ENCODE measurements around the gene SEMA5B.

SEMA5B gene

DNA sequence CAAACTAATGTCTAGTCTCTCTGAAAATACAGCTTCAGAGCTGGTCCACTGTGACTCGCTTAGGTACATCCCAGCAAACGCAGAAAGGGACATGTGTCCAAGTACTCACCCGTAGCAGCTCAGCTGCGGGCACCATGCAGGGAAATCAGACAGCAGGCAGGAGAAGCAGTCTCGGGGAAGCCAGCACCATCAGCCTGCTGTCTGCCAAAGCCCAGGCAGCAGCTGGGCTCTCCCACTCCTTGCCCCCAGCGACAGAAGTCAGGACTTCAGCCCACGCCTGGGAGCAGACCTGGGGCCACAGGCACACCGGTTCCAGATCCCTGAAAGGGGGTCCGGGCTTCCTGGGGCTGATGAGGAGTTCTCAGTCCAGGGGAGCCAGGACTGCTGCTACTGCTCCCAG, 34.9 kb downstream of the SEMA5B start:
- Histone ChIP-seq H3K9me3 (ENCODE audit: control insufficient read depth, low read length) (no peaks in the 10 kb centered on the region), H3K4me1 (ENCODE audit: control insufficient read depth, insufficient read depth, low read length, poor library complexity, severe bottlenecking) (peaks cover 6% of the 10 kb centered on the region), H3K36me3 (ENCODE audit: control insufficient read depth, insufficient read depth, low read length) (no peaks in the 10 kb centered on the region), H3K4me3 (ENCODE audit: extremely low read depth, insufficient read depth, low read length, poor library complexity, severe bottlenecking) (no peak overlapping the region), H3K27ac (ENCODE audit: low read depth, low read length, severe bottlenecking) (no peak overlapping the region)
- WGBS, 2 experiments (ENCODE audit: insufficient coverage in 2 of 2): 86 to 88% methylated on average over 9 of the region's 9 CpGs

DNA sequence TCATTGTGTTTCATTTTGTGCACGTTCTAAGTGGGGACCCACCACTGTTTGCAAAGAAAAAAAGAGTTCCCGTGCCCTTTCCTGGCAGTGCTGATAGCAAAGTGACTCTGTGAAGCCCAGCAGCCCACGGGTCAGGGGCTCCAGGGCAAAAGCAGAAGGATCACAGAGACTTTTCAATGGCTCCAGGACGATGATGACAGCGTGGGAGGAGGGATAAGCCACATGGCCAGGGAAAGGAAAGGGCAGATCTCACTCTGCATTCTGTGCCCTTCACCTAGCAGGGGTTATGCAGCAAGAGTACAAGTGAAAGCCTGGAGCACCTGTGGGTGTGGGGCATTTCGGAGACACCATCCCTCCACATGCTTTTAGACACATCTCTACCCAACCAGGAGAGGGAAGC, 35.4 kb downstream of the SEMA5B start:
- Histone ChIP-seq H3K4me3 (ENCODE audit: extremely low read depth, insufficient read depth, low read length, poor library complexity, severe bottlenecking) (no peak overlapping the region), H3K4me1 (ENCODE audit: control insufficient read depth, insufficient read depth, low read length, poor library complexity, severe bottlenecking) (peaks cover 6% of the 10 kb centered on the region), H3K27ac (ENCODE audit: low read depth, low read length, severe bottlenecking) (no peak overlapping the region), H3K36me3 (ENCODE audit: control insufficient read depth, insufficient read depth, low read length) (no peaks in the 10 kb centered on the region), H3K9me3 (ENCODE audit: control insufficient read depth, low read length) (no peaks in the 10 kb centered on the region)
- WGBS, 2 experiments (ENCODE audit: insufficient coverage in 2 of 2): 77 to 85% methylated on average over 5 to 6 of the region's 6 CpGs

DNA sequence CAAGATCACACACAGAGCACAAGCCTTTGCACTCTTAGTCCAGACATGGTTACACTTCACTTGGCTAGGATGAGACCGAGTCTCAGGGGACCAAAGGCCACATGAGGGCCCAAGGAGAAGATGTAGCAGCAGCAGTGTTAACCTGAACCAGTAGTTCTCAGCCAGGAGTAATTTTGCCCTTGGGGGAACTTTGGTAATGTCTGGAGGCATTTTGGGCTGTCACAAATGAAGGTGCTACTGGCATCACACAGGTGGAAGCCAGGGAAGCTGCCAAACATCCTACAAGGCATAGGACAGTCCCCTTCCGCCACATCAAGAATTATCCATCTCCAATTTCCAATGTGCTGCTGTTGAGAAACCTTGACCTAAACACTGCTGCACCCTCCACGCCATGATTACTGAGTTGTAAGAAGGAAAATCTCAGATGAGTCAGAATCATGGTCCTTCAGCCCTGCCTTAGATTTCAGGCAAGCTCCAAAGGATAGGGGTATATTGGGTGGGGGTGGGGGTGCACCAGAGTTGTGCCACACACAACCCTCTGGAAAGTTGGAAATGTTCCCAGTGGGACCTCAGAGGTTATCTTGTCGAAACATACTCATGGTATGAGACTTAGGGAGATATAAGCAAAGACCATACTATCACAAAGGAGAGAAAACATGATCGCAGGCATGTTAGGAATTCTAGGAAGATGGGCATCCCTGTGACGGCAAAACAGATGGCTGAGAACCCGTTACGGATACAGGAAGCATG, 36.2 kb downstream of the SEMA5B start:
- Histone ChIP-seq H3K9me3 (ENCODE audit: control insufficient read depth, low read length) (no peaks in the 10 kb centered on the region), H3K4me3 (ENCODE audit: extremely low read depth, insufficient read depth, low read length, poor library complexity, severe bottlenecking) (no peak overlapping the region), H3K36me3 (ENCODE audit: control insufficient read depth, insufficient read depth, low read length) (no peaks in the 10 kb centered on the region), H3K27ac (ENCODE audit: low read depth, low read length, severe bottlenecking) (no peak overlapping the region), H3K4me1 (ENCODE audit: control insufficient read depth, insufficient read depth, low read length, poor library complexity, severe bottlenecking) (peaks cover 6% of the 10 kb centered on the region)
- WGBS, 2 experiments (ENCODE audit: insufficient coverage in 2 of 2): 84 to 95% methylated on average over 4 of the region's 8 CpGs

DNA sequence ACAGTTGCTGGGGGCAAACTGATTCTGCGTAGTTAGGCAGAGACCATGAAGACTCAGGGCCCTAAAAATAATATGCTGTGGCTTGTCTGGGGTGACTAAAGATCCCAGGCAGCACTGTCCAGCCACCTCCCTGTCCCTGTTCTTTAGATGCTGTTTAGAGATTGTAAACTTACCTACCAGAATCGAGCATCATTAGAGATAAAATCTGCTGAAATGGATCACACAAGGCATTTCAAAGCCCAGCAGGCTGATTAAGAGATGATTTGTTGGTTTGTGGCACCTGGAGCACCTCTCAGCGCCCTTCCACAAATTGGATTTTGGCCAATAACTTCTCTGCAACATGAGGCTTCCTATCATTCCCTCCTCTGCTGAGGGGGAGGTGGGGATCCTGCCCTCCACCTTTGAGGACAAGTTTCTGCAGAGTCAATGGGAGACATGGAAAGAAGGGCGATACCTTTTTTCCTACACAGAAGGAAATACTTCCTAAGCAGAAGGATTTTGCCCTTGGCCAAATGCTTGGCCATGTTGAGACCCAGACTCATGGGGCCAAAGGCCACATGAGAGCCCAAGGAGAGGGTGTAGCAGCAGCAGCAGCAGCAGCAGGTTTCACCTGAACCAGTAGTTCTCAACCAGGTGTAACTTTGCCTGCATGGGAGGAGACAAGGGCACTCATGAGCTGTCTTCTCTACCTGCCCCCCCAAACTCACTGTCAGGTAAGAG, 37.5 kb downstream of the SEMA5B start:
- 82 to 87% methylated on average over 2 of the region's 4 CpGs for WGBS, 2 experiments (ENCODE audit: insufficient coverage in 2 of 2)
- Histone ChIP-seq H3K9me3 (ENCODE audit: control insufficient read depth, low read length) (no peaks in the 10 kb centered on the region), H3K4me1 (ENCODE audit: control insufficient read depth, insufficient read depth, low read length, poor library complexity, severe bottlenecking) (peaks cover 6% of the 10 kb centered on the region), H3K4me3 (ENCODE audit: extremely low read depth, insufficient read depth, low read length, poor library complexity, severe bottlenecking) (no peak overlapping the region), H3K36me3 (ENCODE audit: control insufficient read depth, insufficient read depth, low read length) (no peaks in the 10 kb centered on the region), H3K27ac (ENCODE audit: low read depth, low read length, severe bottlenecking) (no peak overlapping the region)

DNA sequence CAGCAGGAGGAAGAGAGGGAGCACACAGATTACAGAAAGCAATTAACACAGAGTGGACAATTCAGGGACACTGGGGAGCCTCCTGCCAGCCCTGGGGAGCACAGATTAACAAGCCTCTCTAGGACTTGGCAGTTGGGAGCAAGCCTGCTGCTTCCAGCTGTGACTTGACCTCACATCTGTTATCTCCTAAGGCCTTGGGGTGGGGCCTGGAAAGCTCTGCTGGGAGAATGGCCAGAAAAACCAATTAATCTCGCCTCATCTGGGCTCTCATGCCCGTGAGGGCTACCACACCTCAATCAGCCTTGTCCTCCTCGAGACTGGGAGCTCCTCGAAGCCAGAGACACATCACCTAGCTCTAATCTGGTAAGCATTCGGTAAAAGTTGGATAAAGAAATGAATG, 39.1 kb downstream of the SEMA5B start:
- Histone ChIP-seq H3K27ac (ENCODE audit: low read depth, low read length, severe bottlenecking) (no peak overlapping the region), H3K36me3 (ENCODE audit: control insufficient read depth, insufficient read depth, low read length) (no peaks in the 10 kb centered on the region), H3K4me3 (ENCODE audit: extremely low read depth, insufficient read depth, low read length, poor library complexity, severe bottlenecking) (no peak overlapping the region), H3K9me3 (ENCODE audit: control insufficient read depth, low read length) (no peaks in the 10 kb centered on the region), H3K4me1 (ENCODE audit: control insufficient read depth, insufficient read depth, low read length, poor library complexity, severe bottlenecking) (peaks cover 6% of the 10 kb centered on the region)
- 72% methylated on average over 4 of the region's 5 CpGs; no CpG with 5 or more reads in 1 of the 2 experiments for WGBS, 2 experiments (ENCODE audit: insufficient coverage in 2 of 2)

DNA sequence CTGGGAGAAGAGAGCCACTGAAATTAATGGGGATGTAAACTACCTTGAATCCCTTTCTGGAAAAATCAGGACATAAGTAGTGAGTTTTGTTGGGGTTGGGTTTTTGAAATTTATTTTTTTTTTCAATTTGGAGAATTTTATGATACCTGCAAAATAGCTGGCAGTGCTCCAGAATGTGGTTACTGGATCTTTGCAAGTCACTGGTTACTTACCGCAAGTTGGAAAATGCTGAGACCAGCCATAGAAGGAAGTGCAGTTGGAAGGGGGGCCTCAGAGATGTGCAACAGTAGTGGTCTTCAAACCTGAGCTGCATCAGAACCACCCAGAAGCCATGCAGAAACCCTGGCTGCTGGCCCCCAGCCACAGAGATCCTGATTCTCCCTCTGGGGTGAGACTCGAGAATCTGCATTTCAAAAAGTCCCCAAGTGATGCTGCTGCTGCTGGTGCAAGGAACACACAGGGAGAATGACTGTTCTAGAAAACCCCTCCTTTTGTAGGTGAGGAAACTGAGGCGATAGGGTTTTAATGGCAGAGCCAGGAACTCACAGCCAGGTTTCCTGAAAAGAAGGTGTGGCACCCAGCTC, 39.7 kb downstream of the SEMA5B start:
- Histone ChIP-seq H3K9me3 (ENCODE audit: control insufficient read depth, low read length) (no peaks in the 10 kb centered on the region), H3K27ac (ENCODE audit: low read depth, low read length, severe bottlenecking) (no peak overlapping the region), H3K4me1 (ENCODE audit: control insufficient read depth, insufficient read depth, low read length, poor library complexity, severe bottlenecking) (peaks cover 9% of the 10 kb centered on the region), H3K4me3 (ENCODE audit: extremely low read depth, insufficient read depth, low read length, poor library complexity, severe bottlenecking) (no peak overlapping the region), H3K36me3 (ENCODE audit: control insufficient read depth, insufficient read depth, low read length) (no peaks in the 10 kb centered on the region)
- 68 to 79% methylated on average over 3 of the region's 3 CpGs for WGBS, 2 experiments (ENCODE audit: insufficient coverage in 2 of 2)

DNA sequence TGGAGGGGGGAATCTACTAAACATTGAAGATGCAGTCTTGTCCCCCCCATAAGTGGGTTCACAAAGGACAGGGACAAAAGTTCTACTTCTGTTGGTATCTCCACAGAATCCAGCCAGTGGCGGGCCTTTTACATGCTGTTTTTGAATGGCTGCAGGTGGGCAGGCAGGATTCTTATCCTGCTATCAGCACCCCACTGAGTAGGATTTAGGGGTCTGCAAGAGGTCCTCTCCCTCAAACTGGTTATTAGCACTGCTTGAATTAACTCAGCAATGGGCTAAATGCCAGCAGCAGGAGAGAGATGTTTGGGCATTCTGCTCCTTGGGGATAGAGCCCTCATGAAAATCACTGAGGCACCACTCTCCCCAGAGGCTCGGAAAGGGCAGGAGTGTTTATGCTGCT, 40.3 kb downstream of the SEMA5B start:
- H3K4me1 ChIP-seq (ENCODE audit: control insufficient read depth, insufficient read depth, low read length, poor library complexity, severe bottlenecking): peaks cover 10% of the 10 kb centered on the region

DNA sequence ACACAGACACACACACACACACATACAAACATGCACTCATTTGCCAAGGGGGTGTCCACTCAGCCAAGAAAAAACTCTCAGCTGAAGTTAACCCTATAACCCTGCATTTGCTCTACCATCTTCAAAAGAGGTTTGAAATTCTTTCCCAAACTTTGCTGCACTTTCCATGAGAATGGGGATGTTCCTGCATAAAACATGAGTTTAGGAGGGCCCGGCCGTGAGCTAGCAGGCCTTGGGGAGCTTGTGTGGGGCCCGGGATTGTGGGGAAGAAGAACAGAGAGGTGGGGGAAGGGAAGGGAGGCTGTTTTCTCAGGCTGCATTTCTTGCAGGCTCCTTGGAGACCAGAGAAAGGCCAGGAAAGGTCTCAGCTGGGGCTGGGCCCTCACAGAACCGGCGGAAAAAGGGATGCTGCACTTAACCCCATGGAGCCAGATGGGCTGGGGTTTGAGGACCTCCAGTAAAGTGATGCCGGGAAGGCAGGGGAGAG, 40.8 kb downstream of the SEMA5B start:
- no peaks in the 10 kb centered on the region for H3K36me3 ChIP-seq (ENCODE audit: control insufficient read depth, insufficient read depth, low read length)
- peak overlapping the region; percentile 32 for H3K27ac ChIP-seq (ENCODE audit: low read depth, low read length, severe bottlenecking)
- H3K4me1 ChIP-seq (ENCODE audit: control insufficient read depth, insufficient read depth, low read length, poor library complexity, severe bottlenecking): peaks cover 7% of the 10 kb centered on the region
- H3K4me3 ChIP-seq (ENCODE audit: extremely low read depth, insufficient read depth, low read length, poor library complexity, severe bottlenecking): no peak overlapping the region
- no peaks in the 10 kb centered on the region for H3K9me3 ChIP-seq (ENCODE audit: control insufficient read depth, low read length)
- 25 to 39% methylated on average over 4 to 5 of the region's 6 CpGs for WGBS, 2 experiments (ENCODE audit: insufficient coverage in 2 of 2)

More for the DNA sequence above, 40.3 kb downstream of the SEMA5B start:
- 60 to 93% methylated on average over 2 of the region's 2 CpGs for WGBS, 2 experiments (ENCODE audit: insufficient coverage in 2 of 2)
- H3K36me3 ChIP-seq (ENCODE audit: control insufficient read depth, insufficient read depth, low read length): no peaks in the 10 kb centered on the region
- H3K27ac ChIP-seq (ENCODE audit: low read depth, low read length, severe bottlenecking): peak overlapping the region; percentile 32
- no peaks in the 10 kb centered on the region for H3K9me3 ChIP-seq (ENCODE audit: control insufficient read depth, low read length)
- no peak overlapping the region for H3K4me3 ChIP-seq (ENCODE audit: extremely low read depth, insufficient read depth, low read length, poor library complexity, severe bottlenecking)

DNA sequence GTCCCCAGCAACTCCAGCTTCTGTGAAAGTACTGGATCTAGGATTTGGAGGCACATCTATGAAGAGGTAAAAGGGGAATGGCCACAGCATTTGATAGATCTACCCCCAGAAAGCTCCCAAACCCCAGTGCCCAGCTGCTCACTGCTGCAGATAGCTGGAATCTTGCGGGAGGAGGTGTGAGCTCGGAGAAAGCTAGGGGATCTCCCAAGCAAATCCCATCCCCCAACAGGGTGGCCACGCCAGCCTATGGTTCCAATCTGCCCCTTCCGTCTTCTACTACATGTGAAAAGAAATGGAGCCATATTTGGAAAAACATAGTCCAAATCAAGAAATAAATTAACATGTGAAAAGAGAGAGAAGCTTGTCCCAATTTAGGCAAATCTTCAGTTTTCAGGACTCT, 42.0 kb downstream of the SEMA5B start:
- Histone ChIP-seq H3K36me3 (ENCODE audit: control insufficient read depth, insufficient read depth, low read length) (no peaks in the 10 kb centered on the region), H3K4me1 (ENCODE audit: control insufficient read depth, insufficient read depth, low read length, poor library complexity, severe bottlenecking) (peaks cover 7% of the 10 kb centered on the region), H3K4me3 (ENCODE audit: extremely low read depth, insufficient read depth, low read length, poor library complexity, severe bottlenecking) (no peak overlapping the region), H3K9me3 (ENCODE audit: control insufficient read depth, low read length) (no peaks in the 10 kb centered on the region), H3K27ac (ENCODE audit: low read depth, low read length, severe bottlenecking) (no peak overlapping the region)
- WGBS, 2 experiments (ENCODE audit: insufficient coverage in 2 of 2): 47% methylated on average over 2 of the region's 4 CpGs; no CpG with 5 or more reads in 1 of the 2 experiments

DNA sequence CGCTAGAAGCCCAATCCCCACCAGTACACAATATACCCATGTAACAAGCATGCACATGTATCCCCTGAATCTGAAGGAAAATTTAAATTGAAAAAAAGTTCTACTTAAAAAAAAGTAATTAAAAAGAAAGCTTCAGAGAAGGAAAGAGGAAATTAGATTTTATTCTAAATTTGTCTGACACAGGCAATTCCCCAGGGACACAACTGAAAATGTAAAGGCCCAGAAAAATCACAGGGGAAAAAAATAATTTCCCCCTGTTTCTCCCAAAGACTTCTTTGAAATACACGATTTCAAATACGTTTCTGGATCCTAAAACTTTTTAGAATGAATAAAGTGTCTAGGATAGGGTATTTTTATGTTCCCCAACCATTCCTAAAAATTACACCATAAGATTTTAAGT, 42.9 kb downstream of the SEMA5B start:
- Histone ChIP-seq H3K4me1 (ENCODE audit: control insufficient read depth, insufficient read depth, low read length, poor library complexity, severe bottlenecking) (peaks cover 7% of the 10 kb centered on the region), H3K4me3 (ENCODE audit: extremely low read depth, insufficient read depth, low read length, poor library complexity, severe bottlenecking) (no peak overlapping the region), H3K9me3 (ENCODE audit: control insufficient read depth, low read length) (no peaks in the 10 kb centered on the region), H3K27ac (ENCODE audit: low read depth, low read length, severe bottlenecking) (no peak overlapping the region), H3K36me3 (ENCODE audit: control insufficient read depth, insufficient read depth, low read length) (no peaks in the 10 kb centered on the region)
- WGBS, 2 experiments (ENCODE audit: insufficient coverage in 2 of 2): no CpG with 5 or more reads among the region's 3 CpGs
